Pancreas (tissue), 10 donors: Measurements from ENCODE around the gene SFTA2. TPM values are rescaled to one million over a fixed set of nuclear protein-coding genes. Genes with fewer than 3 reads are reported as not detected.
A peak's percentile ranks its signal among the peaks of the same experiment; 100 is the strongest.

Experiments
- ATAC-seq, 4 donors: fragments of 200-7000 bp; cut with Tn5 transposase; one replicate each; pipeline versions ENCODE4 v1.8.0 to v1.9.1; 2020; ENCODE audit warnings: mild to moderate bottlenecking in 4 of 4, moderate library complexity in 4 of 4
- DNase-seq, 6 donors: peaks; one replicate each; pipeline ENCODE4 v3.0.0-alpha.2; 2020
- FAIRE-seq: peaks from 2 replicates; lab custom pipeline; 2012; peaks lifted over from hg19 to GRCh38; lab: Jason Lieb, UNC
- H3K27ac ChIP-seq, 4 donors: fragments of 200-600 bp; sonication (generic); 1 replicate in 3 of 4; 2 replicates in 1 of 4; pipeline versions ENCODE4 v1.5.0 to v1.8.0; 2020
- H3K27me3 ChIP-seq, 4 donors: fragments of 200-600 bp; one replicate each; pipeline ENCODE4 v1.8.0; 2021
- H3K36me3 ChIP-seq, 3 donors: fragments of 200-600 bp; sonication (generic) in 1 of 3; one replicate each; pipeline versions ENCODE4 v1.5.0 to v1.8.0; 2020 to 2021
- H3K4me1 ChIP-seq, 3 donors: fragments of 200-600 bp; one replicate each; pipeline ENCODE4 v1.8.0; 2021
- H3K4me3 ChIP-seq, 4 donors: fragments of 200-600 bp; sonication (generic) in 2 of 4; one replicate each; pipeline versions ENCODE4 v1.5.0 to v1.8.0; 2020 to 2021
- H3K9me3 ChIP-seq, 4 donors: fragments of 200-600 bp; one replicate each; pipeline ENCODE4 v1.8.0; 2021
- CTCF ChIP-seq, 4 donors: fragments of 200-600 bp; sonication (generic) in 3 of 4; IDR thresholded peaks; one replicate each; pipeline versions ENCODE4 v1.5.0 to v1.8.0; 2021; ENCODE audit warnings: antibody characterized with exemption in 4 of 4
- WGBS, 2 donors: extraction: QIAGEN DNeasy Blood & Tissue Kit; methylation state at CpG; one replicate each; pipeline ENCODE4 v1.1.7; 2013; 5-methylcytosine and 5-hydroxymethylcytosine counted together
- intact Hi-C, 3 donors: fragments of 100-400 bp; cut with DNase I; formaldehyde crosslinking; loops; one replicate each; pipeline versions ENCODE4 v1.11.1 to v1.14.2; 2022
- polyA plus RNA-seq, 2 donors: library from polyadenylated mRNA; stranded (reverse); fragments of 200-250 nt; gene quantifications; one replicate each; pipeline ENCODE4 v1.2.3, GENCODE V29; 2013
- total RNA-seq, 6 donors: library from RNA; stranded (reverse); fragmentation: NEBNext Ultra II Directional in 4 of 6; extraction: Animal tissue kit (Norgen Biotek cat#: 25700) in 4 of 6; gene quantifications; one replicate each; pipeline versions ENCODE4 v1.2.1 to v1.2.4, GENCODE V29; 2021 to 2023
- donor health status: healthy with polysubstance abuse.
- donor health status: DM: no; HTN: no; CAD: no; lungs with moderate emphysema.
- donor health status: DM: no; HTN: no; CAD: no.
- donor health status: control.
- donor health status: control.
- donor health status: Bipolar disorder and iron deficiency.
- donor health status: DM: yes; HTN: yes; CAD: no.
- donor health status: DM: no; HTN: no; CAD: no.
- donor health status: DM: no; HTN: no; CAD: no.
- donor health status: DM: yes; HTN: yes; CAD: no.

SFTA2 gene
- total and polyA plus RNA-seq, 8 donors: 0.83 to 22.9 (median 3.1) TPM

GRCh38 chr6:30883685-30884520, 48.1 kb downstream of the SFTA2 start, which contains the start of gene DDR1:
TSS of gene DDR1 (plus strand) at chr6:30884519. CDS start at chr6:30888730, 4,211 bp downstream.
- Histone ChIP-seq H3K9me3 (no peaks in the 10 kb centered on the region), H3K36me3 (peaks cover 0 to 5% (median under 1%) of the 10 kb centered on the region in 3 donors), H3K4me1 (peaks cover 15 to 27% (median 20%) of the 10 kb centered on the region in 3 donors), H3K4me3 (peak within 1 kb of the TSS; percentile 69 to 75 (median 73)), H3K27ac (peak within 1 kb of the TSS; percentile 79 to 96 (median 89)), H3K27me3 (no peaks in the 10 kb centered on the region)
- intact Hi-C loops: loop anchor here in 2 of 3 donors (5.0 to 10.0 kb wide), 2 partner anchors 52 to 149 kb away; no protein-coding TSS in a partner anchor
- no peak for TF ChIP-seq CTCF (IDR thresholded peaks at IDR 0.05)
- no peak for FAIRE-seq
- peak; percentile 61 to 69 (median 64) for ATAC-seq
- peak; percentile 75 to 91 (median 88) for DNase-seq
- 2 to 3% methylated on average over 40 to 62 of the region's 62 CpGs for WGBS, 2 donors

- Histone ChIP-seq H3K27me3 (no peaks in the 10 kb centered on the region), H3K36me3 (no peaks in the 10 kb centered on the region), H3K4me3 (peak overlapping the region; percentile 44 to 75 (median 73)), H3K9me3 (no peaks in the 10 kb centered on the region), H3K27ac (peak overlapping the region; percentile 79 to 96 (median 89)), H3K4me1 (peaks cover 15 to 27% (median 18%) of the 10 kb centered on the region in 3 donors)
- WGBS, 2 donors: 9 to 10% methylated on average over 15 of the region's 15 CpGs
- no peak for TF ChIP-seq CTCF (IDR thresholded peaks at IDR 0.05)
- peak; percentile 73 to 80 (median 78) for ATAC-seq
- intact Hi-C loops: loop anchor here in 2 of 3 donors (5.0 to 10.0 kb wide), 2 partner anchors 51 to 148 kb away; no protein-coding TSS in a partner anchor
- peak; percentile 82 to 93 (median 90) for DNase-seq
- FAIRE-seq: no peak
These were observed 48.9 kb downstream of the SFTA2 start for GRCh38 chr6:30882759-30883684.

- TF ChIP-seq CTCF (IDR thresholded peaks at IDR 0.05): no peak
- H3K36me3 ChIP-seq: no peaks in the 10 kb centered on the region
- no peaks in the 10 kb centered on the region for H3K9me3 ChIP-seq
- no peaks in the 10 kb centered on the region for H3K27me3 ChIP-seq
- ATAC-seq (no peak), DNase-seq (no peak), FAIRE-seq (no peak)
- WGBS, 2 donors: 15 to 24% methylated on average over 8 of the region's 8 CpGs
- H3K27ac ChIP-seq: peak overlapping the region; percentile 79 to 96 (median 89)
- intact Hi-C loops: loop anchor here in 2 of 3 donors (5.0 to 10.0 kb wide), 2 partner anchors 50 to 147 kb away; no protein-coding TSS in a partner anchor
- peaks cover 12 to 30% (median 15%) of the 10 kb centered on the region in 3 donors for H3K4me1 ChIP-seq
- H3K4me3 ChIP-seq: peak overlapping the region in 3 of 4 donors; percentile 73 to 75 (median 73)
These were observed 49.7 kb downstream of the SFTA2 start for GRCh38 chr6:30882204-30882758.

GRCh38 chr6:30881392-30882203, 50.4 kb downstream of the SFTA2 start:
- FAIRE-seq: no peak
- no peak overlapping the region for H3K4me3 ChIP-seq
- no peak for DNase-seq

More at GRCh38 chr6:30881392-30882203, 50.4 kb downstream of the SFTA2 start:
- Histone ChIP-seq H3K36me3 (no peaks in the 10 kb centered on the region), H3K27me3 (no peaks in the 10 kb centered on the region), H3K27ac (peak overlapping the region; percentile 79 to 96 (median 89)), H3K9me3 (no peaks in the 10 kb centered on the region), H3K4me1 (peaks cover 7 to 23% (median 8%) of the 10 kb centered on the region in 3 donors)
- 74 to 77% methylated on average over 13 to 14 of the region's 14 CpGs for WGBS, 2 donors
- TF ChIP-seq CTCF (IDR thresholded peaks at IDR 0.05): no peak
- intact Hi-C loops: loop anchor here in 2 of 3 donors (5.0 to 10.0 kb wide), 2 partner anchors 49 to 147 kb away; no protein-coding TSS in a partner anchor
- no peak for ATAC-seq
